B cell (primary cell): ENCODE data around the gene MAP3K12. TPM values are rescaled to one million over a fixed set of nuclear protein-coding genes. Genes with fewer than 3 reads are reported as not detected.

Experiments used
- ATAC-seq: fragments of 200-7000 bp; cut with Tn5 transposase; one replicate; pipeline ENCODE4 v1.10.0; 2021; ENCODE audit warnings: low read depth, mild to moderate bottlenecking, moderate number of reproducible peaks, moderate library complexity
- CTCF ChIA-PET: fragments of 350-600 bp; sonication (Branson Sonifier 250); formaldehyde crosslinking; loops from one replicate; lab custom pipeline; 2021; ENCODE audit warnings: antibody characterized with exemption, inconsistent platforms; lab: Charles Lee
- POLR2A ChIA-PET: fragments of 350-600 bp; sonication (Branson Sonifier 250); formaldehyde crosslinking; loops from one replicate; lab custom pipeline; 2021; ENCODE audit warnings: antibody characterized with exemption; lab: Charles Lee
- DNase-seq: peaks from one replicate; pipeline ENCODE4 v3.0.0; 2013
- H2AFZ ChIP-seq: 2 replicates; pipeline ENCODE4 v1.6.1; 2012; ENCODE audit warnings: mild to moderate bottlenecking, low read depth, low read length; ENCODE audit not compliant: insufficient read depth, poor library complexity, severe bottlenecking
- H3K27ac ChIP-seq, 2 donors: 1 replicate in 1 of 2; 2 replicates in 1 of 2; pipeline ENCODE4 v1.5.1; 2012 to 2013; ENCODE audit warnings: low read length in 2 of 2, mild to moderate bottlenecking in 2 of 2, moderate library complexity in 1 of 2
- H3K27me3 ChIP-seq, 4 experiments: fragments of 200-600 bp in 1 of 4; sonication (generic) in 1 of 4; replicated peaks in 1 of 4; 1 replicate in 2 of 4; 2 replicates in 2 of 4; pipeline versions ENCODE4 v1.6.1 to v1.7.0; 2013 to 2016; ENCODE audit warnings: low read length in 3 of 4, mild to moderate bottlenecking in 2 of 4, mixed read lengths in 1 of 4, moderate library complexity in 1 of 4; ENCODE audit not compliant: insufficient read depth in 4 of 4, control insufficient read depth in 3 of 4; ENCODE audit errors: control extremely low read depth in 1 of 4
- H3K36me3 ChIP-seq, 2 experiments: replicated peaks in 1 of 2; 1 replicate in 1 of 2; 2 replicates in 1 of 2; pipeline versions ENCODE4 v1.6.1 to v1.7.1; 2013; ENCODE audit warnings: low read length in 1 of 2; ENCODE audit not compliant: insufficient read depth in 2 of 2, control insufficient read depth in 1 of 2; ENCODE audit errors: control extremely low read depth in 1 of 2, extremely low read depth in 1 of 2
- H3K4me1 ChIP-seq, 2 donors: fragments of 200-600 bp in 1 of 2; sonication (generic) in 1 of 2; 1 replicate in 1 of 2; 2 replicates in 1 of 2; pipeline versions ENCODE4 v1.5.1 to v1.6.1; 2013 to 2017; ENCODE audit warnings: low read length in 2 of 2; ENCODE audit not compliant: control insufficient read depth in 2 of 2, insufficient read depth in 2 of 2
- H3K4me2 ChIP-seq: replicated peaks from 2 replicates; pipeline ENCODE3; 2012; ENCODE audit warnings: mild to moderate bottlenecking, low read depth, low read length; ENCODE audit not compliant: poor library complexity, severe bottlenecking
- H3K4me3 ChIP-seq, 5 experiments: fragments of 200-600 bp in 1 of 5; sonication (generic) in 1 of 5; 1 replicate in 3 of 5; 2 replicates in 2 of 5; pipeline versions ENCODE4 v1.5.1 to v1.7.0; 2011 to 2016; ENCODE audit warnings: low read length in 4 of 5, mild to moderate bottlenecking in 4 of 5, low read depth in 2 of 5, control low read depth in 1 of 5, moderate library complexity in 1 of 5; ENCODE audit not compliant: insufficient read depth in 1 of 5; ENCODE audit errors: control extremely low read depth in 1 of 5, extremely low read depth in 1 of 5
- H3K79me2 ChIP-seq: fragments of 200-600 bp; sonication (generic); one replicate; pipeline ENCODE4 v1.6.0; 2016; ENCODE audit warnings: low read length; ENCODE audit not compliant: control insufficient read depth, insufficient read depth
- H3K9ac ChIP-seq: fragments of 200-600 bp; sonication (generic); 2 replicates; pipeline ENCODE4 v1.6.1; 2017; ENCODE audit warnings: mild to moderate bottlenecking, low read length, moderate library complexity
- H3K9me3 ChIP-seq, 3 donors: one replicate each; pipeline versions ENCODE4 v1.6.1 to v1.7.1; 2013; ENCODE audit warnings: low read length in 2 of 3; ENCODE audit not compliant: control insufficient read depth in 2 of 3, insufficient read depth in 1 of 3; ENCODE audit errors: control extremely low read depth in 1 of 3
- H4K20me1 ChIP-seq: 2 replicates; pipeline ENCODE4 v1.6.0; 2012; ENCODE audit warnings: mild to moderate bottlenecking, low read length; ENCODE audit not compliant: insufficient read depth, control insufficient read depth, poor library complexity, severe bottlenecking
- H3K27ac Mint-ChIP-seq: one replicate; pipeline ENCODE4 v1.8.0; 2021; ENCODE audit warnings: mixed read lengths
- H3K27me3 Mint-ChIP-seq: one replicate; pipeline ENCODE4 v1.8.0; 2021; ENCODE audit warnings: mixed read lengths
- H3K4me1 Mint-ChIP-seq: one replicate; pipeline ENCODE4 v1.8.0; 2021; ENCODE audit warnings: mixed read lengths
- H3K4me3 Mint-ChIP-seq: one replicate; pipeline ENCODE4 v1.8.0; 2021; ENCODE audit warnings: mixed read lengths
- H3K9me3 Mint-ChIP-seq: one replicate; pipeline ENCODE4 v1.8.0; 2022; ENCODE audit warnings: mixed read lengths; ENCODE audit not compliant: insufficient read depth
- CTCF ChIP-seq: fragments of 200-600 bp; IDR thresholded peaks from one replicate; pipeline ENCODE4 v1.8.0; 2022; ENCODE audit warnings: antibody characterized with exemption, mild to moderate bottlenecking
- EZH2 ChIP-seq: IDR thresholded peaks from 2 replicates; pipeline ENCODE4 v1.6.1; 2012; ENCODE audit warnings: borderline replicate concordance, low read depth, mild to moderate bottlenecking, moderate library complexity, low read length; ENCODE audit not compliant: insufficient read depth, poor library complexity, severe bottlenecking
- WGBS: methylation state at CpG from one replicate; pipeline ENCODE4 v1.1.5; 2013; ENCODE audit warnings: missing lambda C conversion rate; ENCODE audit not compliant: insufficient coverage; 5-methylcytosine and 5-hydroxymethylcytosine counted together
- intact Hi-C: fragments of 100-400 bp; cut with micrococcal nuclease; formaldehyde crosslinking; loops from one replicate; pipeline ENCODE4 v1.10.0; 2022
- polyA plus RNA-seq: library from polyadenylated mRNA; depleted of rRNA; stranded (reverse); fragments of >200 nt; gene quantifications from 2 replicates; pipeline ENCODE4 v1.2.3, GENCODE V29; 2012
- total RNA-seq, 2 donors: library from RNA; stranded (reverse); fragments of 120-200 nt in 1 of 2; gene quantifications; 1 replicate in 1 of 2; 2 replicates in 1 of 2; pipeline versions ENCODE4 v1.2.3 to v1.2.4, GENCODE V29; 2013 to 2022

MAP3K12 gene
- total and polyA plus RNA-seq, 2 donors (not counting 1 experiment from before 2014, with no cell fraction given), result 15.0 to 17.0 TPM

GRCh38 chr12:53451661-53452158 lies 47.5 kb downstream of the MAP3K12 start, which contains the start of gene PCBP2:
TSS of gene PCBP2 (plus strand) at chr12:53452102. CDS start at chr12:53454801, 2,699 bp downstream.
- peaks cover 15 to 34% of the 10 kb centered on the region in 2 experiments for H3K36me3 ChIP-seq
- no peaks in the 10 kb centered on the region for H3K27me3 ChIP-seq
- no peaks in the 10 kb centered on the region for H3K9me3 Mint-ChIP-seq
- intact Hi-C loops, result loop anchor here (1.0 to 5.0 kb wide), 12 partner anchors 10 to 276 kb away; partner anchors contain the start of genes AAAS, CALCOCO1, CSAD and MYG1
- H3K9me3 ChIP-seq, result no peaks in the 10 kb centered on the region
- peak within 1 kb of the TSS; percentile 97 for H3K4me3 Mint-ChIP-seq
- peaks cover 27% of the 10 kb centered on the region for H3K4me1 Mint-ChIP-seq
- H3K9ac ChIP-seq, result peak within 1 kb of the TSS; percentile 97
- H3K79me2 ChIP-seq, result peaks cover 51% of the 10 kb centered on the region
- peak; percentile 98 for DNase-seq
- peak within 1 kb of the TSS; percentile 99 for H3K27ac Mint-ChIP-seq
- peaks cover 51% of the 10 kb centered on the region for H4K20me1 ChIP-seq
- peak within 1 kb of the TSS; percentile 90 to 94 for H3K27ac ChIP-seq
- ChIA-PET POLR2A (interaction anchor here (0.6 kb wide), 1 partner anchor 31 kb away, joined by 7 read pairs; no protein-coding TSS in a partner anchor), CTCF (interaction anchor here (0.6 to 1.6 kb wide), 5 partner anchors 12 to 226 kb away, joined by 3 to 8 read pairs (median 5); partner anchors contain the start of gene AAAS)
- WGBS, result 0% methylated on average over 20 of the region's 32 CpGs
- H3K4me3 ChIP-seq, result peak within 1 kb of the TSS; percentile 67 to 92 (median 85)
- peak within 1 kb of the TSS; percentile 78 for H3K4me2 ChIP-seq
- no peaks in the 10 kb centered on the region for H3K27me3 Mint-ChIP-seq
- peak; percentile 84 for TF ChIP-seq CTCF
- TF ChIP-seq EZH2, result no peak
- H2AFZ ChIP-seq, result peak within 1 kb of the TSS; percentile 58
- peaks cover 15 to 20% of the 10 kb centered on the region in 2 donors for H3K4me1 ChIP-seq
- ATAC-seq, result peak; percentile 90

- intact Hi-C loops, result loop anchor here (1.0 to 5.0 kb wide), 7 partner anchors 10 to 276 kb away; partner anchors contain the start of genes CALCOCO1, CSAD, PFDN5 and PRR13
- Histone ChIP-seq H4K20me1 (peaks cover 47% of the 10 kb centered on the region), H3K9me3 (no peaks in the 10 kb centered on the region), H3K27ac (no peak overlapping the region), H3K79me2 (peaks cover 44% of the 10 kb centered on the region), H3K9ac (no peak overlapping the region), H3K4me1 (peaks cover 15 to 20% of the 10 kb centered on the region in 2 donors), H3K4me2 (no peak overlapping the region), H3K4me3 (no peak overlapping the region), H3K36me3 (peaks cover 12 to 30% of the 10 kb centered on the region in 2 experiments), H2AFZ (no peak overlapping the region), H3K27me3 (no peaks in the 10 kb centered on the region)
- peaks cover 33% of the 10 kb centered on the region for H3K4me1 Mint-ChIP-seq
- ChIA-PET CTCF (interaction anchor here (0.6 to 1.7 kb wide), 8 partner anchors 11 to 227 kb away, joined by 3 to 8 read pairs (median 4); partner anchors contain the start of gene AAAS), POLR2A (interaction anchor here (0.6 to 1.4 kb wide), 3 partner anchors 10 to 55 kb away, joined by 3 read pairs; no protein-coding TSS in a partner anchor)
- H3K4me3 Mint-ChIP-seq, result no peak overlapping the region
- DNase-seq, result no peak
- no peaks in the 10 kb centered on the region for H3K27me3 Mint-ChIP-seq
- H3K27ac Mint-ChIP-seq, result no peak overlapping the region
- H3K9me3 Mint-ChIP-seq, result no peaks in the 10 kb centered on the region
- 100% methylated on average over 4 of the region's 7 CpGs for WGBS
- TF ChIP-seq EZH2 (no peak), CTCF (no peak)
- ATAC-seq, result no peak
These were observed 48.3 kb downstream of the MAP3K12 start for GRCh38 chr12:53450936-53451335.
